Memory B cell (primary cell): ENCODE data around the gene RASA4.
"Not testable (repeated sequence)": the region's sequence is repeated elsewhere in the genome, so short reads cannot be mapped to it uniquely, and the experiment has no call there.

Source experiments
- ATAC-seq: fragments of 150-1000 bp; cut with Tn5 transposase; 2 replicates; pipeline ENCODE4 v1.10.0; 2021; ENCODE audit warnings: low read depth, mild to moderate bottlenecking, moderate library complexity
- DNase-seq, 2 donors: peaks; one replicate each; pipeline ENCODE4 v3.0.0; 2022; ENCODE audit warnings: low spot score in 2 of 2
- H3K27ac Mint-ChIP-seq: one replicate; pipeline ENCODE4 v1.8.0; 2022; ENCODE audit warnings: mild to moderate bottlenecking, moderate library complexity, mixed read lengths
- H3K27me3 Mint-ChIP-seq: one replicate; pipeline ENCODE4 v1.8.0; 2022; ENCODE audit warnings: mixed read lengths
- H3K36me3 Mint-ChIP-seq: one replicate; pipeline ENCODE4 v1.8.0; 2022; ENCODE audit warnings: mild to moderate bottlenecking, mixed read lengths
- H3K4me1 Mint-ChIP-seq: one replicate; pipeline ENCODE4 v1.8.0; 2022; ENCODE audit warnings: mixed read lengths
- H3K4me3 Mint-ChIP-seq: one replicate; pipeline ENCODE4 v1.8.0; 2022; ENCODE audit warnings: mild to moderate bottlenecking, moderate library complexity, mixed read lengths
- H3K9me3 Mint-ChIP-seq: one replicate; pipeline ENCODE4 v1.8.0; 2022; ENCODE audit warnings: mixed read lengths

The RASA4 gene

DNA sequence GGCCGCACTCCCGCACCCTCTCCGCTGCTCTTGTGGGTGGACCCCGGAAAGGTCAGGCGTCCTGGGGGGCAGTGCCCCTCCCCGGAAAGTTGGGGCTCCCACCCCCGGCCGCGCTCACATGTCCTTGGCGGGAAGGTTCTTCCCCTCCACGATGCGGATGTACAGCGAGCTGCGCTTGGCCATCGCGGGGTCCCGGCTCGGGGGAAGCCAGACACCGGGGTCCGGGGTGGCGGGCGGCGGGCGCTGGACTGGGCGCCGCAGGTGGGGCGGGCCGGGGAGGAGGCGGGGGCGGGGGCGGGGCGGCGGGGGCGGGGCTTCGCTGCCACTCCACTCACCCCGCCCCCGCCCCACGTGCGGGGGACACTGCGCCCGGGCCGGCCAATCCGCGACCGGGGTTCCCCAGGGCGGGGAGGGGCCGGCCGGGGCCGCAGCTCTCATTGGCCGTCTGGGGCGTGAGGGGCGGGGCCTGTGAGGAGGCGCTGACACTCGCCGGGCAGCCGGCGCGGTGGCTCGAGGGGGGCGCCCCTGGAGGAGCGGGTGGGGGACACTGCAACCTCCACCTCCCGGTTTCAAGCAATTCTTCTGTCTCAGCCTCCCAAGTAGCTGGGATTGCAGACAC lies at the start of gene RASA4:
Gene RASA4 (minus strand): TSS at position 250 of the 619 bp plus-strand sequence. CDS start 67 bp downstream, at position 183.
- not testable (repeated sequence) for H3K9me3 Mint-ChIP-seq, H3K4me3 Mint-ChIP-seq, H3K36me3 Mint-ChIP-seq, H3K27ac Mint-ChIP-seq, H3K4me1 Mint-ChIP-seq, H3K27me3 Mint-ChIP-seq
- ATAC-seq, result peak; percentile 86
- peak; percentile 38 to 81 for DNase-seq

DNA sequence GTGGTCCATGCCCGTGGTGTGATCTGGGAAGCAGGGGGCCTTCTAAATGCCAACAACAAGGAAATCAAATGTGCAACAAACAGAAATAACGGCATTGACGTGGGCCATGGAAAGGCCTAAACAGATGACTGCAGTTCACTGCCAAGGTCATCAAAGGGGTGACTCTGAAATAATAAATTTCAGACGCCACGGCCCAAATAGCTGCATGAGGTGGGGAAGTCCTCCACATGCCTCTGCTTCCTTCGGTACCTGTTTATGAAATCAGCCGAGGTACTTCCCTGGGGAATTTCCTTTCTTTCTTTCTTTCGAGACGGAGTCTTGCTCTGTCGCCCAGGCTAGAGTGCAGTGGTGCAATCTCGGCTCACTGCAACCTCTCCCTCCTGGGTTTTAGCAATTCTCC lies 48.2 kb upstream of the RASA4 start:
- not testable (repeated sequence) for H3K4me3 Mint-ChIP-seq, H3K27ac Mint-ChIP-seq, H3K36me3 Mint-ChIP-seq, H3K4me1 Mint-ChIP-seq, H3K27me3 Mint-ChIP-seq, DNase-seq, H3K9me3 Mint-ChIP-seq, ATAC-seq

GRCh38 chr7:102649924-102650323 lies 33.4 kb upstream of the RASA4 start, which contains the start of gene SPDYE2B:
SPDYE2B (plus strand) TSS chr7:102650319; CDS start chr7:102652349, 2,030 bp downstream.
- not testable (repeated sequence) for H3K4me3 Mint-ChIP-seq, H3K27ac Mint-ChIP-seq, H3K9me3 Mint-ChIP-seq, H3K36me3 Mint-ChIP-seq, H3K4me1 Mint-ChIP-seq, ATAC-seq, H3K27me3 Mint-ChIP-seq, DNase-seq

DNA sequence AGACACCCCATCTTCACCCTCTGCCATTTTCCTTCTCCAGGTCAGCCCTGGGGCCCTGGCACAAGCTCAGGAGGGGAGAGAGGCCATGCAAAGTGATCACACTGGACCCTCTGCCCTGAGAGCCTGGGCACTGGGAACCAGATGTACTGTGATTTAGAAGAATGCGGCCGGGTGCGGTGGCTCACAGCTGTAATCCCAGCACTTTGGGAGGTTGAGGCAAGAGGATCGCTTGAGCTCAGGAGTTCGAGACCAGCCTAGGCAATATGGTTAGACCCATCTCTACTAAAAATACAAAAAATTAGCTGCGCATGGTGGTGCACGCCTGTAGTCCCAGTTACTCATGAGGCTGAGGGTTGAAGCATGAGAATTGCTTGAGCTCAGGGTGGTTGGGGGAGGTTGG lies 31.3 kb upstream of the RASA4 start:
- H3K4me1 Mint-ChIP-seq, H3K9me3 Mint-ChIP-seq, DNase-seq, H3K36me3 Mint-ChIP-seq, H3K4me3 Mint-ChIP-seq, H3K27ac Mint-ChIP-seq, ATAC-seq, H3K27me3 Mint-ChIP-seq: not testable (repeated sequence)

DNA sequence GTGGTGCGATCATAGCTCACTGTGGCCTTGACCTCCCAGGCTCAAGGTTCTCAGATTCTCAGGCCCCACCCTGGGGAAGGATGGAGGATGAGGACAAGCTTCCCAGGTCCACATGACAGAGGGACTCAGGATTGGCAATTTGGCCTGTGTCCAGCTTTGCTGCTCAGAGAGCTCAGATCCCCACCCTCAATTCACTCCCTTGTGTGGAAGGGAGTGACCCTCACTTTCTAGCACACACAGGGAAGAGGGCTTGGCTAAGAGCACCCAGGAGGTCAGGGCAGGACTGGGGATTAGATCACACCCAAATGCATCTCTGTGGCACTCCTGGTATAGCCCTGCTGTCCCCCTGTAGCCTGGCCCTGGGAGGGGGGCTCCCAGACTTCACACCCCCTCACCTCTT lies 26.8 kb upstream of the RASA4 start:
- H3K4me1 Mint-ChIP-seq, H3K9me3 Mint-ChIP-seq, H3K36me3 Mint-ChIP-seq, H3K27ac Mint-ChIP-seq, H3K4me3 Mint-ChIP-seq, ATAC-seq, DNase-seq, H3K27me3 Mint-ChIP-seq: not testable (repeated sequence)

- H3K4me3 Mint-ChIP-seq, DNase-seq, ATAC-seq, H3K4me1 Mint-ChIP-seq, H3K27ac Mint-ChIP-seq, H3K9me3 Mint-ChIP-seq, H3K36me3 Mint-ChIP-seq, H3K27me3 Mint-ChIP-seq: not testable (repeated sequence)
These were observed 26.1 kb upstream of the RASA4 start, which contains the start of gene UPK3BL1 for GRCh38 chr7:102642691-102643090. UPK3BL1 (minus strand) TSS chr7:102642791; CDS start chr7:102642741, 50 bp downstream.

- ATAC-seq, result peak; percentile 4
- not testable (repeated sequence) for H3K4me1 Mint-ChIP-seq, H3K27me3 Mint-ChIP-seq, H3K9me3 Mint-ChIP-seq, DNase-seq, H3K36me3 Mint-ChIP-seq, H3K27ac Mint-ChIP-seq, H3K4me3 Mint-ChIP-seq
These were observed 22.3 kb upstream of the RASA4 start for GRCh38 chr7:102638848-102639247.

DNA sequence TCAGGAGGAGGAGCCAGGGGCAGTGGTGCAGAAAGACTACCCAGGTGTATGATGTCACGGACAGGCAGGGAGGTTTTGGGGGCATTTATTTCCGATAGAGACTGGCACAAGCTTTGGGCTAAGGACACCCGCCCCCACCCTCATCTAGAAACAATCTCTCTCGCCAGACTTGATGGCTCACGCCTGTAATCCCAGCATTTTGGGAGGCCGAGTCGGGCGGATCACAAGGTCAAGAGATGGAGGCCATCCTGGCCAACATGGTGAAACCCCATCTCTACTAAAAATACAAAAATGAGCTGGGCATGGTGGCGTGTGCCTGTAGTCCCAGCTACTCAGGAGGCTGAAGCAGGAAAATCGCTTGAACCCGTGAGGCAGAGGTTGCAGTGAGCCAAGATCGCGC lies 20.4 kb upstream of the RASA4 start:
- not testable (repeated sequence) for H3K4me1 Mint-ChIP-seq, H3K27me3 Mint-ChIP-seq, H3K36me3 Mint-ChIP-seq, H3K9me3 Mint-ChIP-seq, H3K27ac Mint-ChIP-seq, DNase-seq, ATAC-seq, H3K4me3 Mint-ChIP-seq

DNA sequence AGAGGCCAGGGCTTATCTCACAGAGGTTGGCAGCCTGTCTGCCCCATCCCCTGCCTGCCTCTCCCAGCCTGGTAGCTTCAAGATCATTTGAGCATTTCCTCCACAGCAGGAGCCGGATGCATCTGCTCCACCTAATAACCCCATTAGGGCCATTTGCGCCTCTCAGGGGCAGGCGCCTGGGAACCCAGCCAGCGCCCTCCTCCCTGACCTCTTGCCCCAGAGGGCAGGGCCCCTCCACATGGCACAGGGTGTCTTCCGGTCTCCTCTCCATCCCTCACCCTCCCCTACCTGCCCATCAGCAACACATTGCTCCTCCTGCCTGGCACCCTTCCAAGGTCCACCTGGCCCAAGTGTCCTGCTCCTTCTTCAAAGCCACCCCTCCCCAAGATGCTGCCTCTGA lies 18.8 kb upstream of the RASA4 start:
- not testable (repeated sequence) for H3K4me1 Mint-ChIP-seq, H3K27ac Mint-ChIP-seq, H3K4me3 Mint-ChIP-seq, H3K36me3 Mint-ChIP-seq, ATAC-seq, DNase-seq, H3K9me3 Mint-ChIP-seq, H3K27me3 Mint-ChIP-seq

- not testable (repeated sequence) for DNase-seq, H3K4me1 Mint-ChIP-seq, H3K36me3 Mint-ChIP-seq, H3K4me3 Mint-ChIP-seq, H3K9me3 Mint-ChIP-seq, ATAC-seq, H3K27ac Mint-ChIP-seq, H3K27me3 Mint-ChIP-seq
These were observed 17.7 kb upstream of the RASA4 start for GRCh38 chr7:102634299-102634698.

GRCh38 chr7:102630622-102631021 lies 14.1 kb upstream of the RASA4 start:
- peak overlapping the region; percentile 71 for H3K27ac Mint-ChIP-seq
- not testable (repeated sequence) for DNase-seq, H3K4me3 Mint-ChIP-seq, ATAC-seq, H3K36me3 Mint-ChIP-seq, H3K9me3 Mint-ChIP-seq, H3K4me1 Mint-ChIP-seq, H3K27me3 Mint-ChIP-seq

DNA sequence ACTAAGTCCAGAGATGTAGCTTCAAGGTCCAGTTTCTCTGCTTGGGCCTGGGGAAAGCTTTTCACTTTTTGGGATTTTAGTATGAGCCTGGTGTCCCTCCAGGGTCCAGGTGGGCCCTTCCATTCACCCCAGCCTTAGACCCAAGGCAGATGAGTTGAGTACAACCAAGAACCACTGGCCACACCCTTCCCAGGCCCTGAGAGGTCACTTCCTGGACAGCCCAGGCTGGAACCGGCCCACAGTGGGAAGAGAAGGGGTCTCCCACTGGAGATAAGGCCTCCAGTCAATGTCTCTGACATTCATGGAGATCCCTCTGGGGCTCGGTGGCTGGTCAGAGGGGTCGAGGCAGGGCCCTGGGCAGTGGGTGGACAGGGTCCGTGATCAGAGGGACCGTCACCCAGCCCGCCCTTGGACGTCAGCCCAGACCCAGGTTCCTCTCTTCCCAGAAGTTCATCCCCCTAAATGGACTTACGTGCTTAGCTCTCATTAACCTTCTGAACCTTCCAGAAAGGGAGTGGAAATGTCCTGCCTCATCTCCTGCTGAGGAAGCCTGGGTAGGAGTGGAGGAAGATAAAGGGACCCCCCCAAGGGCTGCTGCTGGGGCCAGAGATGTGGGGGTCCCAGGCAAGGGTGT lies 10.8 kb upstream of the RASA4 start:
- not testable (repeated sequence) for ATAC-seq, H3K4me1 Mint-ChIP-seq, DNase-seq, H3K36me3 Mint-ChIP-seq, H3K9me3 Mint-ChIP-seq, H3K4me3 Mint-ChIP-seq, H3K27ac Mint-ChIP-seq, H3K27me3 Mint-ChIP-seq

DNA sequence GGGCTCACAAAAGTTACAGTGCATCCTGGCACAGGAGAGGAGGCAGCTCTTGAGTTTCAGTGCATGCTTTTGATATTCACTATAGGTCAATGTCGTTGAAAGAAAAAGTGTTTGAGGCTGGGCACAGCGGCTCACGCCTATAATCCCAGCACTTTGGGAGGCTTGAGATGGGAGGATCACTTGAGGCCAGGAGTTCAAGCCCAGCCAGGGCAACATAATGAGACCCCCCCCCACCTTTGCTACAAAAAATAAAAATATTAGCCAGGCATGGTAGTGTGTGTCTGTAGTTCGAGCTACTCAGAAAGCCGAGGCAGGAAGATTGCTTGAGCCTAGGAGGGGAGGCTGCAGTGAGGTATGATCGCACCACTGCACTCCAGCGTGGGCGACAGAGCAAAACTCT lies 1.6 kb upstream of the RASA4 start:
- not testable (repeated sequence) for H3K4me3 Mint-ChIP-seq, H3K27ac Mint-ChIP-seq, H3K36me3 Mint-ChIP-seq, H3K27me3 Mint-ChIP-seq, DNase-seq, H3K9me3 Mint-ChIP-seq, ATAC-seq, H3K4me1 Mint-ChIP-seq

DNA sequence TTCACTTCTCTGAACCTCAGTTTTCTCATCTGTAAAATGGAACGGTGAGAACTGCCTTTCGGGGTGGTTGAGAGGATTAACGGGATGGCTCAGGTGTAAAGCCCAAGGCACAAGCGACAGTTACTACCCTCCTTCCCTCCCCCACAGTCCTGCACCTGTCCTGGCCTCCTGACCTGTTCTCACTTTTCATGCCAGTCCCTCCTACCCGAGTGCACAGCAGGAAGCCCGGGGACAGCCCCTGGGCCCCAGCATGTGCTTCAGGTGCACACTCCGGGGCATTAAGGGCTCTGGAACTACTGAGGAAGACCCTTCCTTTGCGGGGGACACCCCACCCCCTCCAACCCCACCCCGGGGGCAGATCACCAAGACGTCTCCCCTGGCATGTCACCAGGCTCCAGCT lies 626 bp downstream of the RASA4 start:
- not testable (repeated sequence) for DNase-seq, H3K36me3 Mint-ChIP-seq, H3K4me1 Mint-ChIP-seq, H3K27me3 Mint-ChIP-seq, H3K4me3 Mint-ChIP-seq, H3K9me3 Mint-ChIP-seq, H3K27ac Mint-ChIP-seq
- ATAC-seq, result peak; percentile 11

GRCh38 chr7:102614873-102615272 lies 1.7 kb downstream of the RASA4 start:
- H3K27me3 Mint-ChIP-seq, H3K36me3 Mint-ChIP-seq, ATAC-seq, DNase-seq, H3K27ac Mint-ChIP-seq, H3K9me3 Mint-ChIP-seq, H3K4me1 Mint-ChIP-seq, H3K4me3 Mint-ChIP-seq: not testable (repeated sequence)
